HepG2 (cell line): ENCODE results near the gene ZNF618. TPM values are rescaled to one million over a fixed set of nuclear protein-coding genes. Genes with fewer than 3 reads are reported as not detected.

ENCODE experiments used
- ATAC-seq: fragments of 200-7000 bp; cut with Tn5 transposase; 3 replicates; pipeline ENCODE4 v1.9.1; 2020; ENCODE audit warnings: mild to moderate bottlenecking, moderate library complexity
- BruUV-seq: library from RNA; stranded (reverse); fragments of 400-500 nt; replicated peaks from 2 replicates; lab custom pipeline; 2021; lab: Mats Ljungman, UMichigan
- CTCF ChIA-PET: fragments of 300-600 bp; formaldehyde crosslinking; extraction: SDS; loops from one replicate; lab custom pipeline; 2021; ENCODE audit warnings: low total read pairs, inconsistent platforms, low intra/inter-chr PET ratio; lab: Yijun Ruan, JAX
- POLR2A ChIA-PET: fragments of 350-600 bp; sonication (Branson Sonifier 250); formaldehyde crosslinking; loops from one replicate; lab custom pipeline; 2020; ENCODE audit warnings: antibody characterized with exemption, inconsistent platforms; lab: Yijun Ruan, JAX
- DNase-seq: peaks from one replicate; pipeline ENCODE4 v3.0.0-alpha.2; 2015; ENCODE audit warnings: low spot score
- FAIRE-seq: peaks from 3 replicates; lab custom pipeline; 2011; peaks lifted over from hg19 to GRCh38; lab: Jason Lieb, UNC
- H2AFZ ChIP-seq: one replicate; pipeline ENCODE4 v1.6.1; 2011; ENCODE audit warnings: low read length, inconsistent platforms
- H3K27ac ChIP-seq: fragments of 300-600 bp; 3 replicates; pipeline ENCODE4 v1.8.0; 2011; ENCODE audit warnings: mixed run types, mild to moderate bottlenecking, mixed read lengths, low read length, inconsistent platforms; ENCODE audit not compliant: insufficient read depth; ENCODE audit errors: extremely low read length
- H3K27me3 ChIP-seq, 2 experiments: fragments of 200-600 bp in 1 of 2; 2 replicates in 1 of 2; 3 replicates in 1 of 2; pipeline versions ENCODE4 v1.6.0 to v1.8.0; 2011; ENCODE audit warnings: low read length in 2 of 2, mild to moderate bottlenecking in 2 of 2, moderate library complexity in 2 of 2, inconsistent platforms in 1 of 2; ENCODE audit not compliant: insufficient read depth in 2 of 2, control insufficient read depth in 1 of 2
- H3K36me3 ChIP-seq, 2 experiments: fragments of 200-600 bp in 1 of 2; replicated peaks in 1 of 2; 2 replicates in 1 of 2; 3 replicates in 1 of 2; pipeline versions ENCODE4 v1.5.1 to v1.8.0; 2011; ENCODE audit warnings: low read length in 2 of 2, inconsistent platforms in 1 of 2; ENCODE audit not compliant: insufficient read depth in 2 of 2, control insufficient read depth in 1 of 2
- H3K4me1 ChIP-seq: 2 replicates; pipeline ENCODE4 v1.5.1; 2012; ENCODE audit warnings: low read length, inconsistent platforms; ENCODE audit not compliant: insufficient read depth
- H3K4me2 ChIP-seq: 2 replicates; pipeline ENCODE4 v1.6.0; 2011; ENCODE audit warnings: low read depth, low read length, inconsistent platforms
- H3K4me3 ChIP-seq, 3 experiments: fragments of 200-600 bp in 1 of 3; sonication (generic), shearing (Covaris generic) in 1 of 3; replicated peaks in 1 of 3; 2 replicates each; pipeline ENCODE4 v1.5.1; 2011 to 2016; ENCODE audit warnings: low read length in 3 of 3, inconsistent platforms in 2 of 3, low read depth in 2 of 3, mild to moderate bottlenecking in 2 of 3, control low read depth in 1 of 3, mixed read lengths in 1 of 3; ENCODE audit not compliant: insufficient read depth in 1 of 3
- H3K79me2 ChIP-seq: one replicate; pipeline ENCODE4 v1.6.1; 2011; ENCODE audit warnings: low read length, inconsistent platforms; ENCODE audit not compliant: insufficient read depth
- H3K9ac ChIP-seq: 2 replicates; pipeline ENCODE4 v1.6.0; 2011; ENCODE audit warnings: mild to moderate bottlenecking, low read depth, low read length, inconsistent platforms; ENCODE audit not compliant: insufficient read depth
- H3K9me3 ChIP-seq: 2 replicates; pipeline ENCODE4 v1.5.1; 2012; ENCODE audit warnings: mild to moderate bottlenecking, low read length
- H4K20me1 ChIP-seq: 2 replicates; pipeline ENCODE4 v1.6.0; 2011; ENCODE audit warnings: inconsistent platforms, mild to moderate bottlenecking, low read length, moderate library complexity; ENCODE audit not compliant: insufficient read depth
- CBX1 ChIP-seq: IDR thresholded peaks from one replicate; pipeline ENCODE4 v1.6.1; 2016; ENCODE audit warnings: antibody characterized with exemption, low read depth
- GZF1 ChIP-seq: sonication (generic); formaldehyde crosslinking; IDR thresholded peaks from 2 replicates; pipeline ENCODE4 v1.5.1; 2020; ENCODE audit warnings: mild to moderate bottlenecking, missing genetic modification reagents
- RBFOX2 ChIP-seq: fragments of 200-400 bp; formaldehyde crosslinking; IDR thresholded peaks from 2 replicates; pipeline ENCODE4 v1.6.1; 2017; ENCODE audit warnings: low read depth, mild to moderate bottlenecking, low read length
- ZBTB25 ChIP-seq: IDR thresholded peaks from 2 replicates; pipeline ENCODE4 v1.6.1; 2018; ENCODE audit warnings: missing genetic modification reagents
- ZNF33B ChIP-seq: sonication (generic); formaldehyde crosslinking; IDR thresholded peaks from 2 replicates; pipeline ENCODE4 v1.5.1; 2020; ENCODE audit warnings: mild to moderate bottlenecking, missing genetic modification reagents
- ZNF547 ChIP-seq: sonication (generic); formaldehyde crosslinking; IDR thresholded peaks from 2 replicates; pipeline ENCODE4 v1.5.1; 2020; ENCODE audit warnings: mild to moderate bottlenecking, missing genetic modification reagents
- ZSCAN31 ChIP-seq: sonication (generic); formaldehyde crosslinking; IDR thresholded peaks from 2 replicates; pipeline ENCODE4 v1.5.0; 2020; ENCODE audit warnings: low read depth, mild to moderate bottlenecking, missing genetic modification reagents
- WGBS: methylation state at CpG from one replicate; pipeline ENCODE4 v1.1.6; 2017; ENCODE audit warnings: low lambda C conversion rate; 5-methylcytosine and 5-hydroxymethylcytosine counted together
- in situ Hi-C: cut with HindIII; loops from 2 replicates; pipeline ENCODE4 v1.10.0; 2017; ENCODE audit warnings: low pct_unique_long_range_greater_than_20kb; ENCODE audit not compliant: extremely low pct_ligation_motif_present
- intact Hi-C: fragments of 100-400 bp; cut with micrococcal nuclease; formaldehyde crosslinking; loops from one replicate; pipeline ENCODE4 v1.10.0; 2022; ENCODE audit not compliant: unreplicated experiment
- polyA plus RNA-seq, 8 experiments: library from polyadenylated mRNA; depleted of rRNA in 3 of 8; stranded (reverse) in 7 of 8; unstranded in 1 of 8; fragments of >200 nt; fragmentation: Illumina TruSeq in 4 of 8; extraction: Trizol in 4 of 8; gene quantifications; 2 replicates each; pipeline versions ENCODE4 v1.2.1 to v1.2.3, GENCODE V29; 2011 to 2016; ENCODE audit warnings: low read depth in 4 of 8, missing spikeins in 1 of 8, mixed read lengths in 1 of 8; ENCODE audit not compliant: insufficient read depth in 1 of 8
- total RNA-seq, 5 experiments: library from RNA; depleted of rRNA; stranded (reverse); fragments of >200 nt; fragmentation: Illumina TruSeq; extraction: Trizol; gene quantifications; 2 replicates each; pipeline ENCODE4 v1.2.3, GENCODE V29; 2016; ENCODE audit warnings: low read depth in 1 of 5

Gene ZNF618
- total and polyA plus RNA-seq, 2 of the 13 experiments (the other 11 are each of a cell fraction or from before 2014, with no cell fraction given) = 0.07 TPM

DNA sequence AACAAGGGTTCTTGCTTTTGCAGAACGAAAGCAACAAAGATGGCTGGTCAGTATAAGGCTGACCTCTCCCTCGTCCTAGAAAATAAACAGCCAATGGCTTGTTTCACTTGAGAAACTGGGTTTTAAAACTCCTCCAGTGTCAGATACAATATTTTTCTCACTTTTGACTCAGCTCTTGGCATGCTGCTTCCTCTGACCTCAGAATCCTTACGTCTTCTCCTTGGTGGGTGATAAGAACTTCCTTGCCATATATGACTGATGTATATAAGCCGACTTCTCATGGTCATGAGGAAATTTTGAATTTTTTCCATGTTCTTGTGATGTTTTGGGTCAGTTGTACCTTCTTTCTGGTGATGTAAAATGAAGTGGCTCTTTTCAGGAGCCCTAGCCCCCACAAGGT lies 3.8 kb downstream of the ZNF618 start:
- Histone ChIP-seq H3K79me2 (no peaks in the 10 kb centered on the region), H3K9ac (no peak overlapping the region), H3K9me3 (no peaks in the 10 kb centered on the region), H3K4me3 (no peak overlapping the region), H3K36me3 (no peaks in the 10 kb centered on the region), H3K27me3 (peaks cover 0 to 21% of the 10 kb centered on the region in 2 experiments; a peak in 2 of 5 replicates), H3K27ac (no peak overlapping the region), H3K4me1 (no peaks in the 10 kb centered on the region), H3K4me2 (no peak overlapping the region), H2AFZ (no peak overlapping the region), H4K20me1 (no peaks in the 10 kb centered on the region)
- POLR2A ChIA-PET = no interaction called here
- ATAC-seq = no peak
- FAIRE-seq = no peak
- in situ Hi-C loops (no loop called here), intact Hi-C loops (loop anchor here (10.0 kb wide), 1 partner anchor 165 kb away; no protein-coding TSS in a partner anchor)
- TF ChIP-seq CBX1 (no peak), ZNF33B (CRISPR knock-in tag) (no peak), ZNF547 (CRISPR knock-in tag) (no peak)
- BruUV-seq = no TSS peak
- WGBS = 49% methylated on average over 4 of the region's 4 CpGs
- CTCF ChIA-PET = no interaction called here
- DNase-seq = no peak

DNA sequence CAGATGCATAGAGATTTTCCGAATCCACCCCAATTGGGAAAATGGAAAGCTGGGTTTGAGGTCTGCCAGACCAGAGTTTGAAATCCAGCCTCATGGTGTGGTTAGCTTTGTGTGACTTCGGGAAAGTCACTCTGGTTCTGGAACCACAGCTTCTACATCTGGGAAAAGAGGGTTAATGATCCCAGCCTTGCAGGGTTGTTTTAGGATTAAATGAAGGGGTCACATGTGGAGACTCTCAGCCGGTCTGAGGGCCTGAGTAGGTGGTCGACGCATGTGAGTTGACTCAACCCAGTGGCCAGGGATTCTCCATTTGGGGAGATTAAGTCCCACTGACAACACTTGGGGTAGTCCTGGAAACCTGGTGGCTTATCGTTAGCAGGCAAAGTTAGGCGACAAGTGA lies 6.1 kb downstream of the ZNF618 start:
- DNase-seq = no peak
- H3K9me3 ChIP-seq = no peaks in the 10 kb centered on the region
- no peak for TF ChIP-seq GZF1 (CRISPR knock-in tag)
- TF ChIP-seq ZSCAN31 (CRISPR knock-in tag) = no peak
- no peak for TF ChIP-seq RBFOX2
- no peak for TF ChIP-seq ZBTB25
- TF ChIP-seq, all 625 proteins: peak for 0
- Histone ChIP-seq H4K20me1 (no peaks in the 10 kb centered on the region), H3K27me3 (peaks cover 0 to 12% of the 10 kb centered on the region in 2 experiments; a peak in 1 of 5 replicates), H3K4me3 (no peak overlapping the region), H3K79me2 (no peaks in the 10 kb centered on the region), H3K9ac (no peak overlapping the region), H3K36me3 (no peaks in the 10 kb centered on the region), H3K4me1 (no peaks in the 10 kb centered on the region), H3K27ac (no peak overlapping the region), H2AFZ (no peak overlapping the region), H3K4me2 (no peak overlapping the region)
- POLR2A ChIA-PET = no interaction called here
- WGBS = 51% methylated on average over 5 of the region's 7 CpGs
- ATAC-seq (no peak), FAIRE-seq (no peak)
- in situ Hi-C loops = no loop called here
- CTCF ChIA-PET = no interaction called here
- intact Hi-C loops = no loop called here
- no TSS peak for BruUV-seq
